GM12878 (cell line): ENCODE results near the gene GRIK5. TPM values are rescaled to one million over a fixed set of nuclear protein-coding genes. Genes with fewer than 3 reads are reported as not detected.

ENCODE experiments used
- ATAC-seq: fragments of 200-7000 bp; cut with Tn5 transposase; 3 replicates; pipeline ENCODE4 v1.9.1; 2020; ENCODE audit warnings: mild to moderate bottlenecking, moderate library complexity
- BruUV-seq: library from RNA; stranded (reverse); fragments of 400-500 nt; replicated peaks from 2 replicates; lab custom pipeline; 2021; lab: Mats Ljungman, UMichigan
- CTCF ChIA-PET: fragments of 300-600 bp; sonication (Branson Sonifier 250); formaldehyde crosslinking; extraction: SDS; loops from one replicate; lab custom pipeline; 2021; ENCODE audit warnings: inconsistent platforms; lab: Yijun Ruan, JAX
- POLR2A ChIA-PET: fragments of 350-600 bp; formaldehyde crosslinking; extraction: SDS; loops from one replicate; lab custom pipeline; 2021; ENCODE audit warnings: inconsistent platforms; lab: Charles Lee
- RAD21 ChIA-PET: fragments of 300-600 bp; sonication (Branson Sonifier 250); formaldehyde crosslinking; loops from one replicate; lab custom pipeline; 2023; ENCODE audit warnings: antibody characterized with exemption; ENCODE audit not compliant: unreplicated experiment; lab: Charles Lee
- SMC1A ChIA-PET: fragments of 300-600 bp; sonication (Branson Sonifier 250); formaldehyde crosslinking; loops from one replicate; lab custom pipeline; 2023; ENCODE audit not compliant: unreplicated experiment, uncharacterized antibody; lab: Charles Lee
- DNase-seq: peaks from one replicate; pipeline ENCODE4 v3.0.0-alpha.2; 2011; ENCODE audit warnings: low read depth, low spot score
- FAIRE-seq: peaks from 3 replicates; lab custom pipeline; 2011; peaks lifted over from hg19 to GRCh38; lab: Jason Lieb, UNC
- H2AFZ ChIP-seq: 2 replicates; pipeline ENCODE4 v1.6.0; 2011; ENCODE audit warnings: low read depth, low read length, control low read depth; ENCODE audit not compliant: control insufficient read depth
- H3K27ac ChIP-seq: 2 replicates; pipeline ENCODE4 v1.5.1; 2011; ENCODE audit warnings: control low read depth; ENCODE audit not compliant: control insufficient read depth, insufficient read depth
- H3K27me3 ChIP-seq, 2 experiments: replicated peaks in 1 of 2; 2 replicates each; pipeline versions ENCODE4 v1.6.0 to v1.6.1; 2011; ENCODE audit warnings: low read length in 1 of 2; ENCODE audit not compliant: control insufficient read depth in 2 of 2, insufficient read depth in 2 of 2
- H3K36me3 ChIP-seq, 2 experiments: 2 replicates each; pipeline ENCODE4 v1.5.1; 2011; ENCODE audit warnings: low read length in 1 of 2; ENCODE audit not compliant: control insufficient read depth in 2 of 2, insufficient read depth in 2 of 2
- H3K4me1 ChIP-seq: 2 replicates; pipeline ENCODE4 v1.6.1; 2011; ENCODE audit warnings: mild to moderate bottlenecking, low read length, moderate library complexity, mixed read lengths; ENCODE audit not compliant: control insufficient read depth, insufficient read depth
- H3K4me2 ChIP-seq: 2 replicates; pipeline ENCODE4 v1.6.0; 2011; ENCODE audit warnings: control low read depth; ENCODE audit not compliant: control insufficient read depth, insufficient read depth
- H3K4me3 ChIP-seq: fragments of 200-600 bp; sonication (generic); 2 replicates; pipeline ENCODE4 v1.5.1; 2016
- H3K79me2 ChIP-seq: 2 replicates; pipeline ENCODE4 v1.6.0; 2011; ENCODE audit warnings: low read length; ENCODE audit not compliant: control insufficient read depth, insufficient read depth
- H3K9ac ChIP-seq: 2 replicates; pipeline ENCODE4 v1.8.0; 2011; ENCODE audit warnings: low read length, control low read depth, mixed read lengths; ENCODE audit not compliant: control insufficient read depth, insufficient read depth
- H3K9me3 ChIP-seq: replicated peaks from 3 replicates; pipeline ENCODE4 v1.5.1; 2011; ENCODE audit warnings: mild to moderate bottlenecking, low read length; ENCODE audit not compliant: control insufficient read depth, insufficient read depth
- H4K20me1 ChIP-seq: 2 replicates; pipeline ENCODE4 v1.6.0; 2011; ENCODE audit not compliant: control insufficient read depth, insufficient read depth
- ATF2 ChIP-seq: IDR thresholded peaks from 2 replicates; pipeline ENCODE4 v1.6.1; 2012; ENCODE audit warnings: low read length, inconsistent platforms
- BCL3 ChIP-seq: IDR thresholded peaks from 2 replicates; pipeline ENCODE4 v1.6.1; 2011; ENCODE audit warnings: borderline replicate concordance, low read depth, mild to moderate bottlenecking, moderate library complexity, low read length; ENCODE audit not compliant: insufficient read depth, poor library complexity, severe bottlenecking
- DPF2 ChIP-seq: fragments of 450-650 bp; IDR thresholded peaks from 2 replicates; pipeline ENCODE4 v1.6.1; 2017; ENCODE audit warnings: mild to moderate bottlenecking
- NFYB ChIP-seq: IDR thresholded peaks from 2 replicates; pipeline ENCODE4 v1.6.1; 2011; ENCODE audit warnings: low read depth, mild to moderate bottlenecking, low read length, improper control_type of control experiment, moderate library complexity; ENCODE audit not compliant: insufficient read depth
- NR2C1 ChIP-seq: fragments of 450-650 bp; IDR thresholded peaks from 2 replicates; pipeline ENCODE4 v1.6.1; 2017; ENCODE audit warnings: antibody characterized with exemption, mild to moderate bottlenecking, moderate library complexity
- PBX3 ChIP-seq: IDR thresholded peaks from 2 replicates; pipeline ENCODE4 v1.6.1; 2011; ENCODE audit warnings: mild to moderate bottlenecking, low read depth, low read length, moderate library complexity; ENCODE audit not compliant: insufficient replicate concordance
- RELA ChIP-seq: fragments of 450-650 bp; IDR thresholded peaks from 2 replicates; pipeline ENCODE4 v1.8.0; 2014; ENCODE audit warnings: borderline replicate concordance; ENCODE audit not compliant: partially characterized antibody
- SMAD1 ChIP-seq: fragments of 450-650 bp; IDR thresholded peaks from 2 replicates; pipeline ENCODE4 v1.6.1; 2018; ENCODE audit warnings: mild to moderate bottlenecking, low read depth; ENCODE audit not compliant: partially characterized antibody
- whole genome bisulfite sequencing: methylation state at CpG from one replicate; pipeline ENCODE4 v1.1.6; 2016; ENCODE audit warnings: low lambda C conversion rate; ENCODE audit not compliant: insufficient replicate concordance, insufficient coverage; ENCODE audit errors: missing lambda C conversion rate; 5-methylcytosine and 5-hydroxymethylcytosine counted together
- in situ Hi-C: fragments of 300-500 bp; cut with MboI; formaldehyde crosslinking; loops from 9 replicates; pipeline ENCODE4 v1.14.3; 2018; ENCODE audit warnings: mixed read lengths
- intact Hi-C: fragments of 100-400 bp; cut with micrococcal nuclease; formaldehyde crosslinking; loops from one replicate; pipeline ENCODE4 v1.14.2; 2022; ENCODE audit not compliant: unreplicated experiment
- polyA plus RNA-seq, 11 experiments: library from polyadenylated mRNA; depleted of rRNA in 4 of 11; unstranded in 6 of 11; stranded (reverse) in 5 of 11; fragments of >200 nt; fragmentation: Nextera tagmentation in 4 of 11; fragmentation: Illumina TruSeq in 1 of 11; extraction: Ambion mirVana in 4 of 11; extraction: Trizol in 1 of 11; gene quantifications; 1 replicate in 1 of 11; 2 replicates in 10 of 11; pipeline versions ENCODE4 v1.2.1 to v1.2.3, GENCODE V29; 2011 to 2016; ENCODE audit warnings: inconsistent platforms in 2 of 11, missing spikeins in 2 of 11, low read depth in 1 of 11
- total RNA-seq, 4 experiments: library from RNA; depleted of rRNA in 3 of 4; stranded (reverse); fragments of >200 nt in 3 of 4; fragmentation: Illumina TruSeq in 1 of 4; extraction: Trizol in 1 of 4; gene quantifications; 2 replicates each; pipeline versions ENCODE4 v1.2.1 to v1.2.3, GENCODE V29; 2013 to 2021

Gene GRIK5
- total and polyA plus RNA-seq, 10 of the 15 experiments (the other 5 are each of a cell fraction or from before 2014, with no cell fraction given): 0.03 to 0.23 (median 0.07) TPM; not detected in 3

- SMC1A ChIA-PET: no interaction called here
- no peak for DNase-seq
- intact Hi-C loops: no loop called here
- TF ChIP-seq DPF2: no peak
- no peak for TF ChIP-seq PBX3
- no peak for TF ChIP-seq ATF2
- TF ChIP-seq SMAD1: no peak
- TF ChIP-seq RELA: no peak
- TF ChIP-seq NR2C1: no peak
- TF ChIP-seq BCL3: no peak
- no peak for TF ChIP-seq NFYB
- TF ChIP-seq, all 136 proteins: peak for 0
- CTCF ChIA-PET: interaction anchor here (2.1 kb wide), 1 partner anchor 19 kb away, joined by 5 read pairs; no protein-coding TSS in a partner anchor
- ATAC-seq: no peak
- in situ Hi-C loops: no loop called here
- BruUV-seq: no TSS peak
- Histone ChIP-seq H3K36me3 (no peaks in the 10 kb centered on the region; a peak in 1 of 4 replicates), H3K4me3 (no peak overlapping the region), H3K4me2 (no peak overlapping the region), H2AFZ (no peak overlapping the region), H4K20me1 (no peaks in the 10 kb centered on the region), H3K4me1 (no peaks in the 10 kb centered on the region), H3K27me3 (no peaks in the 10 kb centered on the region; a peak in 1 of 4 replicates), H3K79me2 (no peaks in the 10 kb centered on the region), H3K9me3 (no peaks in the 10 kb centered on the region), H3K27ac (no peak overlapping the region), H3K9ac (no peak overlapping the region)
- 60% methylated on average over 18 of the region's 18 CpGs for WGBS
- FAIRE-seq: no peak
- RAD21 ChIA-PET: no interaction called here
- POLR2A ChIA-PET: no interaction called here
Observed at GRCh38 chr19:42054205-42054604, 15.8 kb downstream of the GRIK5 start.
